ENCODE measurements around the gene HYI. TPM values are rescaled to one million over a fixed set of nuclear protein-coding genes. Genes with fewer than 3 reads are reported as not detected.
"Not testable (repeated sequence)": the region's sequence is repeated elsewhere in the genome, so short reads cannot be mapped to it uniquely, and the experiment has no call there.

HYI gene
- total RNA-seq, 1 donor from 2014 or later: 43.2 TPM

- no peak overlapping the region for H3K4me3 Mint-ChIP-seq (ENCODE audit: unreplicated experiment)
- no peaks in the 10 kb centered on the region for H3K27me3 Mint-ChIP-seq (ENCODE audit: unreplicated experiment)
- H3K27ac Mint-ChIP-seq (ENCODE audit: unreplicated experiment): no peak overlapping the region
- no peak for DNase-seq (ENCODE audit: extremely low spot score, unreplicated experiment)
- H3K9me3 Mint-ChIP-seq (ENCODE audit: unreplicated experiment): no peaks in the 10 kb centered on the region
- H3K4me1 Mint-ChIP-seq (ENCODE audit: unreplicated experiment): peaks cover 5% of the 10 kb centered on the region
- TF ChIP-seq, protein P1, sequence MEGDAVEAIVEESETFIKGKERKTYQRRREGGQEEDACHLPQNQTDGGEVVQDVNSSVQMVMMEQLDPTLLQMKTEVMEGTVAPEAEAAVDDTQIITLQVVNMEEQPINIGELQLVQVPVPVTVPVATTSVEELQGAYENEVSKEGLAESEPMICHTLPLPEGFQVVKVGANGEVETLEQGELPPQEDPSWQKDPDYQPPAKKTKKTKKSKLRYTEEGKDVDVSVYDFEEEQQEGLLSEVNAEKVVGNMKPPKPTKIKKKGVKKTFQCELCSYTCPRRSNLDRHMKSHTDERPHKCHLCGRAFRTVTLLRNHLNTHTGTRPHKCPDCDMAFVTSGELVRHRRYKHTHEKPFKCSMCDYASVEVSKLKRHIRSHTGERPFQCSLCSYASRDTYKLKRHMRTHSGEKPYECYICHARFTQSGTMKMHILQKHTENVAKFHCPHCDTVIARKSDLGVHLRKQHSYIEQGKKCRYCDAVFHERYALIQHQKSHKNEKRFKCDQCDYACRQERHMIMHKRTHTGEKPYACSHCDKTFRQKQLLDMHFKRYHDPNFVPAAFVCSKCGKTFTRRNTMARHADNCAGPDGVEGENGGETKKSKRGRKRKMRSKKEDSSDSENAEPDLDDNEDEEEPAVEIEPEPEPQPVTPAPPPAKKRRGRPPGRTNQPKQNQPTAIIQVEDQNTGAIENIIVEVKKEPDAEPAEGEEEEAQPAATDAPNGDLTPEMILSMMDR (IDR thresholded peaks at IDR 0.05): no peak
- no peaks in the 10 kb centered on the region for H3K36me3 Mint-ChIP-seq (ENCODE audit: unreplicated experiment)
Observed at GRCh38 chr1:43481491-43481890, 27.8 kb upstream of the HYI start.

GRCh38 chr1:43479414-43479813, 25.7 kb upstream of the HYI start:
- H3K9me3 Mint-ChIP-seq (ENCODE audit: unreplicated experiment): no peaks in the 10 kb centered on the region
- H3K27ac Mint-ChIP-seq (ENCODE audit: unreplicated experiment): no peak overlapping the region
- H3K4me1 Mint-ChIP-seq (ENCODE audit: unreplicated experiment): peaks cover 12% of the 10 kb centered on the region
- no peak for DNase-seq (ENCODE audit: extremely low spot score, unreplicated experiment)
- H3K36me3 Mint-ChIP-seq (ENCODE audit: unreplicated experiment): no peaks in the 10 kb centered on the region
- TF ChIP-seq, protein P1 (IDR thresholded peaks at IDR 0.05): no peak
- H3K4me3 Mint-ChIP-seq (ENCODE audit: unreplicated experiment): no peak overlapping the region
- no peaks in the 10 kb centered on the region for H3K27me3 Mint-ChIP-seq (ENCODE audit: unreplicated experiment)

DNA sequence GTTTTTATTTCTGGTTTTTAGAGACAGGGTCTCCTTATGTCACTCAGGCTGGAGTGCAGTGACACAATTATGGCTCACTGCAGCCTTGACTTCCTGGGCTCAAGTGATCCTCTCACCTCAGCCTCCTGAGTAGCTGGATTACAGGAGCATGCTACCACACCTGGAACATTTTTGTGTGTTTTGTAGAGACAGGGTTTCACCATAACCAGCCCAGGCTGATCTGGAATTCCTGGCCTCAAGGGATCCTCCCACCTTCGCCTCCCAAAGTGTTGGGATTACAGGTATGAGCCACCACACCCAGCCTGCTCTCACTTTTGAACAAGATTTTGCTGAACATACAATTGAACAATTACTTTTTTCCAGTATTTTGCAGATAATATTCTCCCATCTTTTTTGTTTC, 24.0 kb upstream of the HYI start:
- no peak for DNase-seq (ENCODE audit: extremely low spot score, unreplicated experiment)
- Mint-ChIP-seq H3K27ac (ENCODE audit: unreplicated experiment) (no peak overlapping the region), H3K4me1 (ENCODE audit: unreplicated experiment) (peaks cover 29% of the 10 kb centered on the region), H3K36me3 (ENCODE audit: unreplicated experiment) (no peaks in the 10 kb centered on the region), H3K27me3 (ENCODE audit: unreplicated experiment) (no peaks in the 10 kb centered on the region), H3K4me3 (ENCODE audit: unreplicated experiment) (no peak overlapping the region), H3K9me3 (ENCODE audit: unreplicated experiment) (no peaks in the 10 kb centered on the region)
- TF ChIP-seq, protein P1 (IDR thresholded peaks at IDR 0.05): no peak

DNA sequence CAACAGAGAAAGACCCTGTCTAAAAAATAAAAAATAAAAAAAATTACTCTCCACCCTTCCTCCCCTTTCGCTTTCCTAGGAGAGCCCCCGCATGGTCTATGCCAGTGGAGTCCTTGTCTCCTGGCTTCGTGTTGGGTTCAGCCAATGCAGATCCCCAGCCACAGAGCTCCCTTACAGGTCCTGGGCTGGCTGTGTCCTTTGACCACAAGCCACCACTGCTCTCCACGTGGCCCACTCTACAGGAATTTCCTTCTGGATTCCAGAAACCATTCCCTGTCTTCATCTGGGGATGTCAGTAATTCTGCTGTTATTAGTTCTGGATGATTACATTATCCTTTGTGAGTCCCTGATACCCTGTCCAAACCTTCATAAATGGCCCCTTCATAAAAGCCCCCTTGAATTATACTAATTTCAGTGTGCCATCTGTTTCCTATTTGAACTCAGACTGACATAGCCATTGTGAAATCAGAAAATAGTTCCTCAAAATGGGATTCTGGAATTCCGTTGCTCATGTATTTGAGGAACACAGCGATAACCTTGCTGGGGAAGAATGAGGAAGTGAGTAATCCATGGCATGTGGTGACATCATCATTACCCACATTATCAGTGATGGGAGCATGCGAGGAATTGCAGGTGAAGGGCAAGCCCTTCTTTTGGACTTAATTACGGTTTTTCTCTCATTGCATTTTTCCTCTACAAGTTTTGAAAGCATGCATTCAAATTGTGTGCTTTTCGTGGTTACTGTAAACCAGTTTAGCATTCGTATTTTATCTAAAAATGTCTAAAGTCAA, 22.1 kb upstream of the HYI start:
- peaks cover 37% of the 10 kb centered on the region for H3K4me1 Mint-ChIP-seq (ENCODE audit: unreplicated experiment)

DNA sequence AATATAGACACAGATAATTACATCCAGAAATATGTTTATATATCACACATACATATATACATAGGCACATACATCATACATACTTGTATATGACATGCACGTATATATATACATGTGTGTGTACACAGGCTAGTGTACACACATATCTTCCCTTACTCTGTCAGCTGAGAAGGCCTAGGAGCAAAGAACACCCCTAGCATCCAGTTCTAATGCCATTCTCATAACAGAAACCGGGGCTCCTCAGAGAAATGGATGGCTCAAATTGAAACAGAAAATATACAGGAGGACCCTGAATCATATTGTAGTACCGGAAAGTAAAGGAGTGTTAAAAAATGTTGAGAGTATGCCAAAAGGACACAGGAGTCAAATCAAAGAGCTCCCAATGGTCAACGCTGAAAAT, 19.7 kb upstream of the HYI start:
- Mint-ChIP-seq H3K9me3 (ENCODE audit: unreplicated experiment) (no peaks in the 10 kb centered on the region), H3K27me3 (ENCODE audit: unreplicated experiment) (no peaks in the 10 kb centered on the region), H3K4me1 (ENCODE audit: unreplicated experiment) (peaks cover 37% of the 10 kb centered on the region), H3K36me3 (ENCODE audit: unreplicated experiment) (no peaks in the 10 kb centered on the region), H3K27ac (ENCODE audit: unreplicated experiment) (peak overlapping the region; percentile 94), H3K4me3 (ENCODE audit: unreplicated experiment) (no peak overlapping the region)
- TF ChIP-seq, protein P1 (IDR thresholded peaks at IDR 0.05): no peak
- DNase-seq (ENCODE audit: extremely low spot score, unreplicated experiment): no peak

More for the DNA sequence above, 22.1 kb upstream of the HYI start:
- DNase-seq (ENCODE audit: extremely low spot score, unreplicated experiment); H3K27me3 Mint-ChIP-seq (ENCODE audit: unreplicated experiment); H3K9me3 Mint-ChIP-seq (ENCODE audit: unreplicated experiment); H3K36me3 Mint-ChIP-seq (ENCODE audit: unreplicated experiment); H3K4me3 Mint-ChIP-seq (ENCODE audit: unreplicated experiment); H3K27ac Mint-ChIP-seq (ENCODE audit: unreplicated experiment): not testable (repeated sequence)

DNA sequence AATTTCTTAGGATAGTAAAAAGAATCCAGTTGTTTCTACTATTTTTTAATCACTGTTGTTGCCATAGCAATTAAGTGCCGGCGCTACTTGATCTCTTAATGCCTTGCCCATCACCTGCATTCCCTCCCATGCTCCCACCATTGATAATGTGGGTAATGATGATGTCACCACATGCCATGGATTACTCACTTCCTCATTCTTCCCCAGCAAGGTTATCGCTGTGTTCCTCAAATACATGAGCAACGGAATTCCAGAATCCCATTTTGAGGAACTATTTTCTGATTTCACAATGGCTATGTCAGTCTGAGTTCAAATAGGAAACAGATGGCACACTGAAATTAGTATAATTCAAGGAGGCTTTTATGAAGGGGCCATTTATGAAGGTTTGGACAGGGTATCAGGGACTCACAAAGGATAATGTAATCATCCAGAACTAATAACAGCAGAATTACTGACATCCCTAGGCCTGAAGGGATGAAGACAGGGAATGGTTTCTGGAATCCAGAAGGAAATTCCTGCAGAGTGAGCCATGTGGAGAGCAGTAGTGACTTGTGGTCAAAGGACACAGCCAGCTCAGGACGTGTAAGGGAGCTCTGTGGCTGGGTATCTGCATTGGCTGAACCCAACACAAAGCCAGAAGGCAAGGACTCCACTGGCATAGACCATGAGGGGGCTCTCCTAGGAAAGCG, 18.9 kb upstream of the HYI start:
- H3K36me3 Mint-ChIP-seq (ENCODE audit: unreplicated experiment); H3K4me3 Mint-ChIP-seq (ENCODE audit: unreplicated experiment); DNase-seq (ENCODE audit: extremely low spot score, unreplicated experiment); H3K27me3 Mint-ChIP-seq (ENCODE audit: unreplicated experiment); H3K9me3 Mint-ChIP-seq (ENCODE audit: unreplicated experiment): not testable (repeated sequence)
- peaks cover 37% of the 10 kb centered on the region for H3K4me1 Mint-ChIP-seq (ENCODE audit: unreplicated experiment)
- peak overlapping the region; percentile 94 for H3K27ac Mint-ChIP-seq (ENCODE audit: unreplicated experiment)
